K562 (cell line): ENCODE data around the gene LY6G6F. TPM values are rescaled to one million over a fixed set of nuclear protein-coding genes. Genes with fewer than 3 reads are reported as not detected.

Experiments used
- ARID4B ChIP-seq: sonication (generic); formaldehyde crosslinking; IDR thresholded peaks from 2 replicates; pipeline ENCODE4 v1.8.0; 2022; ENCODE audit warnings: mild to moderate bottlenecking, missing genetic modification reagents
- CREB5 ChIP-seq: fragments of 250-450 bp; sonication (Bioruptor Pico); IDR thresholded peaks from 2 replicates; pipeline ENCODE4 v1.5.0; 2020; ENCODE audit warnings: mild to moderate bottlenecking
- FOXA1 ChIP-seq: fragments of 450-650 bp; IDR thresholded peaks from 2 replicates; pipeline ENCODE4 v1.6.1; 2016; ENCODE audit warnings: mild to moderate bottlenecking, borderline replicate concordance
- NCOA6 ChIP-seq: fragments of 450-650 bp; IDR thresholded peaks from 2 replicates; pipeline ENCODE4 v1.6.1; 2017; ENCODE audit warnings: mild to moderate bottlenecking
- PRDM10 ChIP-seq: fragments of 450-650 bp; IDR thresholded peaks from 2 replicates; pipeline ENCODE4 v1.6.1; 2018; ENCODE audit not compliant: partially characterized antibody
- RAD21 ChIP-seq, 2 experiments: fragments of 250-450 bp in 1 of 2; fragments of 450-650 bp in 1 of 2; sonication (Bioruptor Pico) in 1 of 2; formaldehyde crosslinking in 1 of 2; IDR thresholded peaks in 1 of 2; conservative IDR thresholded peaks in 1 of 2; 2 replicates each; pipeline versions ENCODE4 v1.4.0 to v1.8.0; 2020 to 2022; ENCODE audit warnings: mild to moderate bottlenecking in 2 of 2, moderate library complexity in 1 of 2
- SIX5 ChIP-seq, 2 experiments: IDR thresholded peaks; 2 replicates each; pipeline ENCODE4 v1.6.1; 2011; ENCODE audit warnings: low read length in 2 of 2, borderline replicate concordance in 1 of 2, low read depth in 1 of 2, mild to moderate bottlenecking in 1 of 2, moderate library complexity in 1 of 2; ENCODE audit not compliant: insufficient read depth in 1 of 2
- ZMIZ1 ChIP-seq, 2 experiments: fragments of 150-350 bp in 1 of 2; IDR thresholded peaks; 2 replicates each; pipeline ENCODE4 v1.6.1; 2012 to 2016; ENCODE audit warnings: low read depth in 2 of 2, low read length in 2 of 2, mild to moderate bottlenecking in 1 of 2, moderate library complexity in 1 of 2
- ZNF431 ChIP-seq: sonication (generic); formaldehyde crosslinking; IDR thresholded peaks from 2 replicates; pipeline ENCODE4 v1.8.0; 2022; ENCODE audit warnings: mild to moderate bottlenecking, missing genetic modification reagents
- polyA plus RNA-seq, 8 experiments: library from polyadenylated mRNA; depleted of rRNA in 4 of 8; stranded (reverse) in 5 of 8; unstranded in 3 of 8; fragments of >200 nt; fragmentation: Nextera tagmentation in 2 of 8; fragmentation: Illumina TruSeq in 1 of 8; extraction: Ambion mirVana in 2 of 8; extraction: Trizol in 1 of 8; gene quantifications; 2 replicates each; pipeline versions ENCODE4 v1.2.1 to v1.2.3, GENCODE V29; 2011 to 2014; ENCODE audit warnings: inconsistent platforms in 1 of 8, missing spikeins in 1 of 8
- total RNA-seq, 7 experiments: library from RNA; depleted of rRNA in 6 of 7; stranded (reverse); fragments of >200 nt in 6 of 7; fragmentation: Illumina TruSeq in 2 of 7; extraction: Trizol in 2 of 7; gene quantifications; 2 replicates each; pipeline versions ENCODE4 v1.2.1 to v1.2.3, GENCODE V29; 2011 to 2021; ENCODE audit warnings: low replicate concordance in 1 of 7

LY6G6F gene
- total and polyA plus RNA-seq, 9 of the 15 experiments (the other 6 are each of a cell fraction or from before 2014, with no cell fraction given): 0.14 to 0.50 (median 0.28) TPM; not detected in 2

GRCh38 chr6:31660381-31661261 lies 46.0 kb upstream of the LY6G6F start, which contains the start of gene C6orf47 (continued):
- no peak; the same call in 1 of the 2 replicates for TF ChIP-seq ZNF431 (CRISPR knock-in tag)
- TF ChIP-seq FOXA1: no peak
- peak; percentile 5 to 28; a peak in 3 of 4 replicates for TF ChIP-seq RAD21 (CRISPR knock-in tag; conservative IDR thresholded peaks at IDR 0.05 in 1 of 2, IDR thresholded peaks at IDR 0.05 in 1 of 2)
- peak; percentile 60 for TF ChIP-seq CREB5 (CRISPR knock-in tag)
- TF ChIP-seq NCOA6: no peak
- TF ChIP-seq ZMIZ1 (IDR thresholded peaks at IDR 0.05; ENCODE audit: low read depth in 2 of 2, low read length in 2 of 2): 0 out of 4 replicates have a peak, but pooled peaks of 1 of the 2 experiments have one; percentile 33
- TF ChIP-seq PRDM10: no peak
- peak; percentile 91; the same call in 1 of the 2 replicates for TF ChIP-seq ARID4B (CRISPR knock-in tag)
- 0 out of 4 replicates have a peak, but pooled peaks of 1 of the 2 experiments have one; percentile 2 for TF ChIP-seq SIX5 (IDR thresholded peaks at IDR 0.05; ENCODE audit: borderline replicate concordance in 1 of 2, insufficient read depth in 1 of 2, low read depth in 1 of 2, low read length in 2 of 2)
